ENCODE data around the gene ZWILCH. TPM values are rescaled to one million over a fixed set of nuclear protein-coding genes. Genes with fewer than 3 reads are reported as not detected.
"Not testable (repeated sequence)": the region's sequence is repeated elsewhere in the genome, so short reads cannot be mapped to it uniquely, and the experiment has no call there.

Gene ZWILCH
- polyA plus RNA-seq, 3 donors from 2014 or later: 9.2 to 16.6 (median 12.5) TPM

DNA sequence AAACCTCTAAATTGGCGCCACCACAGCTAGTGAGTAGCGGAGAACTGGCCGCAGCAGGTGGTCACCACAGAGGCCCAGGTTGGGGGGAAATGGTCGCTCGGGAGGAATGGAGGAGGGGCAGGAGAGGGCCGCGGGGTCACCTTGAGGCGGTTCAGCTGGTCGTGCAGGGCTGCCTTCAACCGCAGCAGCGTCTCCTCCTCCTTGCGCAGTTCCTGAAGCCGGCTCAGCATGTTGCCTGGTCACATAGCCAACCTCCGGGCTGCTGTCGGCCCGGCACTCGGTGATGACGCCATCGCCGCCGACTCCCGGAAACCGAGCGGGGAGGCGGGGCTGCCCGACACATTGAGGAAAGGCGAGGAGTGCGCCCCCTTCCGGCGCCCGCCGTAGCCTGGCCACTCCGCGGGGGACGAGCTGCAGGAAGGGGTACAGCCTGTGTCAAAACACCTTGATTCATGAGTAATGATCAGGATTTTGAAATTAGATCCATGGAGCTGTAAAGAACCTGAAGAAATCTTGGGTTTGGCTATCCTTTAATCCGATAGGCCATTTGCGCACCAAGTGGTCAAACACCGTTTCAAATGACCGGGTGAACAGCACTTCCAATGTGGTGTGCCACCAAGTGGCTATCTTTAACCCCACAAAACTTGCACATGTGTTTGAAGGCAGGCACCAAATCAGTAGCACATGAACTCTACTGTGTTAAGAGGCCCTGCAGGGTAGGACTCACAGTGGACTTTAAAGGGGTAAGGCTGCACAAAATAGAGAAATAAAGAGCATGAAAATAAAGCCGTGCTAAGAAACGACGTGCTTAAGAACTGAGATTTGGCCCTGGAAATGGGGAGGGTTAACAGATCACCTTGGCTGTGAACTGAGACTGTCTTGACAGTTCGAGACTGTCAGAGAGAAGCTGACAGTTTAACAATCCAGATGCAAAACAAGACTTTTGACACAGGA is 7.3 kb upstream of the ZWILCH start, which contains the start of gene SNAPC5:
Gene SNAPC5, minus strand, starts transcription at position 261 of the 954 bp plus-strand sequence. Its CDS starts 31 bp downstream, at position 230.
- H3K36me3 Mint-ChIP-seq: peaks cover 22 to 58% (median 29%) of the 10 kb centered on the region in 3 donors
- peaks cover 34 to 51% of the 10 kb centered on the region in 2 donors for H3K4me1 Mint-ChIP-seq
- DNase-seq: peak; percentile 96 to 97 (median 97)
- peak within 1 kb of the TSS; percentile 91 to 97 (median 95) for H3K4me3 Mint-ChIP-seq
- peaks cover 8 to 18% (median 9%) of the 10 kb centered on the region in 3 donors for H3K27me3 Mint-ChIP-seq (ENCODE audit: low read depth in 3 of 3)
- no peaks in the 10 kb centered on the region for H3K9me3 Mint-ChIP-seq
- H3K27ac Mint-ChIP-seq: peak within 1 kb of the TSS; percentile 96 to 98 (median 97)

- Mint-ChIP-seq H3K27ac (peak overlapping the region; percentile 96 to 98 (median 97)), H3K4me1 (peaks cover 43 to 60% of the 10 kb centered on the region in 2 donors), H3K27me3 (ENCODE audit: low read depth in 3 of 3) (peaks cover 9 to 19% (median 9%) of the 10 kb centered on the region in 3 donors), H3K4me3 (peak overlapping the region in 2 of 5 donors; percentile 34 to 95), H3K36me3 (peaks cover 22 to 55% (median 28%) of the 10 kb centered on the region in 3 donors), H3K9me3 (no peaks in the 10 kb centered on the region)
- DNase-seq: peak; percentile 16 to 56 (median 34)
Observed at GRCh38 chr15:66498501-66499386, 6.4 kb upstream of the ZWILCH start.

DNA sequence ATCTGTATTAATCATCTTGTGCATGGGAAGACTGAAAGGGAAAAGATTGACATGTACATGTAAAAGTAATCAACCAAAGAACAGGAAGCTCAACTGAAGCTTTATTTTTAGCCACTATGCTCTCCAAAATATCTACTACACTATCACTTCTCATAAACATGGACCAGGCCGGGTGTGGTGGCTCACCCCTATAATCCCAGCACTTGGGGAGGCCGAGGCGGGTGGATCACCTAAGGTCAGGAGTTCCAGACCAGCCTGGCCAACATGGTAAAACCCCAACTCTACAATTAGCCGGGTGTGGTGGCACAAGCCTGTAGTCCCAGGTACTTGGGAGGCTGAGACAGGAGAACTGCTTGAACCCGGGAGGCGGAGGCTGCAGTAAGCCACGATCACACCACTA is 4.8 kb upstream of the ZWILCH start:
- DNase-seq, H3K4me3 Mint-ChIP-seq, H3K9me3 Mint-ChIP-seq: not testable (repeated sequence)
- H3K27ac Mint-ChIP-seq: peak overlapping the region in 5 of 6 donors; percentile 3 to 50 (median 8)
- H3K4me1 Mint-ChIP-seq: peaks cover 54 to 65% of the 10 kb centered on the region in 2 donors
- H3K36me3 Mint-ChIP-seq: peaks cover 14 to 45% (median 20%) of the 10 kb centered on the region in 3 donors
- H3K27me3 Mint-ChIP-seq (ENCODE audit: low read depth in 3 of 3): peaks cover 18 to 26% (median 19%) of the 10 kb centered on the region in 3 donors

GRCh38 chr15:66502491-66502890 is 2.6 kb upstream of the ZWILCH start:
- Mint-ChIP-seq H3K4me3 (peak overlapping the region in 2 of 5 donors; percentile 96 to 100), H3K27ac (peak overlapping the region in 5 of 6 donors; percentile 42 to 97 (median 45)), H3K27me3 (ENCODE audit: low read depth in 3 of 3) (peaks cover 15 to 21% (median 16%) of the 10 kb centered on the region in 3 donors), H3K36me3 (peaks cover 14 to 45% (median 20%) of the 10 kb centered on the region in 3 donors), H3K9me3 (no peaks in the 10 kb centered on the region), H3K4me1 (peaks cover 49 to 67% of the 10 kb centered on the region in 2 donors)
- no peak for DNase-seq

DNA sequence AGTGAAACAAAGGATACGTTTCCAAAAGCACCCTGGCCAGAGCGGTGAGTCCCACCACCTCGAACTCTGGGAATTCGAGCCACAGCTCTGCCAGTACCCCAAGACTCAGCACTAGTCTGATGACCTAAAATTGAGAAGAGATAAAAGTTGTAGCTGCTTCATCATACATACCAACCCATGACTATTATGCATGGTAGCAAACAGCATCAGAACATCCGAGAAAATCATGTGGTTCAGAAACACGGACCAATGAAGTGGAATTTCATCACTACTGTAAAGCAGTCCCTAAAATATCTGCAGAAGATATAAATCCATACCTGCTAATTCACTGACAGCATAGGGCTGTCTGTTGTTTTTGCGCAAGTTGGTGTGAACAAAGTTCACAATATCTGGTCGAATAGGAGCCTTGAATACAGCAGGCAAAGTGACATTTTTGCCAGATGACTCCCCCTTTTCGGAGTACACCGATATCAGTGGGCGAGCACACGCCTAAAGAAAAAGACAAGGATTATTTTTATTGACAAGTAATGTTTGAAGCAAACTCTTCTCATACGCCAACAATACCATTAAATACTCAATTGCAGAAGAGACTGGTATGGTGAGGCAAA is 2.0 kb upstream of the ZWILCH start:
- DNase-seq, H3K9me3 Mint-ChIP-seq: not testable (repeated sequence)
- Mint-ChIP-seq H3K4me3 (peak overlapping the region; percentile 96 to 100 (median 99)), H3K4me1 (peaks cover 43 to 60% of the 10 kb centered on the region in 2 donors), H3K36me3 (peaks cover 14 to 40% (median 18%) of the 10 kb centered on the region in 3 donors), H3K27ac (peak overlapping the region; percentile 42 to 99 (median 97)), H3K27me3 (ENCODE audit: low read depth in 3 of 3) (peaks cover 12 to 14% (median 14%) of the 10 kb centered on the region in 3 donors)

GRCh38 chr15:66503780-66504562 is 1.2 kb upstream of the ZWILCH start:
- H3K36me3 Mint-ChIP-seq: peaks cover 14 to 38% (median 16%) of the 10 kb centered on the region in 3 donors
- H3K4me1 Mint-ChIP-seq: peaks cover 41 to 57% of the 10 kb centered on the region in 2 donors
- H3K9me3 Mint-ChIP-seq: no peaks in the 10 kb centered on the region

DNA sequence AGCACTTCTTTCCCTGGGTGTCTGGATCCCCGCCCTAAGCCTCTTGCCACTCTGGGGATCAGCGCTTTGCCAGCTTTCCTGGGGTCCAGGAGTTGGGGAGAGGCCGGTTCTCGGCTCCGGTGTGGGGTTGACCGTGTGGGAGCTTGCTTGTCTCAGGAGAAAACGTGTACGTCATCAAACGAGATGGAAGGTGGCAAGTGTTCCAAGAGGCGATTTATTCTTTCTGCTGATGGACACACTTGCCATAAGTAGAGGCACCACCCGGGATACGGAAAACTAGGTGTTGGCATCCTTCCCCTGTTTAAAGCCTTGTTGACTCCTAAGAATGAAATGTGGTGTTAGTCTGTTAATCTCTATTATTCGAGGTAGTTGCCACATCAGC is 295 bp downstream of the ZWILCH start:
- no peak for DNase-seq
- Mint-ChIP-seq H3K27me3 (ENCODE audit: low read depth in 3 of 3) (peaks cover 10 to 14% (median 12%) of the 10 kb centered on the region in 3 donors), H3K4me1 (peaks cover 36 to 52% of the 10 kb centered on the region in 2 donors), H3K9me3 (no peaks in the 10 kb centered on the region), H3K27ac (peak overlapping the region; percentile 97 to 100 (median 98)), H3K4me3 (peak overlapping the region; percentile 96 to 100 (median 99)), H3K36me3 (peaks cover 4 to 24% (median 8%) of the 10 kb centered on the region in 3 donors)

More at GRCh38 chr15:66503780-66504562, 1.2 kb upstream of the ZWILCH start:
- peaks cover 12 to 14% (median 13%) of the 10 kb centered on the region in 3 donors for H3K27me3 Mint-ChIP-seq (ENCODE audit: low read depth in 3 of 3)
- H3K27ac Mint-ChIP-seq: peak overlapping the region; percentile 97 to 100 (median 98)
- no peak for DNase-seq
- H3K4me3 Mint-ChIP-seq: peak overlapping the region; percentile 96 to 100 (median 99)

DNA sequence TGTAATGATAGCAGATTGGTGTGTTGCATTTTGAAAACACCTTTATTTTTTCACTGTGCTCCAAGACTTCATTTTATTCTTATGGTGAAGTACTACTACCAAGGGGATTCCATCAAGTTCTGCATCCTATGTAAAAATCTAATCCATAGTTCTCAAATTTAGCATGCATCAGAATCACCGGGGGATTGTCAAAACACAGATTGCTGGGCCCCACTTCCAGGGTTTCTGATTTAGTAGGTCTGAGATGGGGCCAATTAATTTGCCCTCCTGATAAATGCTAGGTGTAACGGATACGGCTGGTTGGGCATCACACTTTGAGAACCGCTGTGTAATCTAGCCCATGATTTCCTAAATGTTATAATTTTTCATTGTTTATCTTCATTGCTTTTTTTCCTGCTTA is 692 bp downstream of the ZWILCH start:
- DNase-seq: no peak
- Mint-ChIP-seq H3K27me3 (ENCODE audit: low read depth in 3 of 3) (peaks cover 10 to 14% (median 12%) of the 10 kb centered on the region in 3 donors), H3K4me3 (peak overlapping the region; percentile 96 to 100 (median 99)), H3K9me3 (no peaks in the 10 kb centered on the region), H3K36me3 (peaks cover 3 to 20% (median 4%) of the 10 kb centered on the region in 3 donors), H3K27ac (peak overlapping the region; percentile 97 to 100 (median 98)), H3K4me1 (peaks cover 36 to 51% of the 10 kb centered on the region in 2 donors)

DNA sequence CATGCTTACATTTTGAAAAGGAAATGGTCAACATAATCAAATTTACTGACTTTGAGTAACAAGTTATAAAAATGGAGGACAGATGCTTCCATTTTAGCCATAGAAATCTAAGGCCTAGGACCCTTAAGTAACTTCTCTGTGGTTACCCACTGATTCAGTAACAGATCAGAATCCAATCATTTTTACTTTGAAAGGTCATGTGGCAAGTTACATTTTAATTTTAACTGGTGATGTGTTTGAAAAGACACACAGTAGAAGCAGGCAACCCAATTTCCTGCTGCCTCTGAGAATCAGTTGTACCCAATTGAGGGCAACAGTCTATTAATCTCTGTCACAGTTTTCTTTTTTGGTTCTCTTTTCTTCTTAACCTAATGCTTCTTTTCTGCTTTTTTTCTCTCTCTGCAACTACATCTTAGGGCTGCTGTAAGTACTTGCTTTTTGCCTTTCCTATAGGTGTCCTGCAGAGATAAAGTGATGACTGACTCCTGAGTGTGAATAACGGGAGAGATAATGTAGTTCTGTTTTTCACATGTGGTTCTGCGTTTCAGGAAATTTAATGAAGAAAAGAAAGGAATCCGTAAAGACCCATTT is 3.3 kb downstream of the ZWILCH start:
- DNase-seq: no peak
- Mint-ChIP-seq H3K36me3 (no peaks in the 10 kb centered on the region), H3K27me3 (ENCODE audit: low read depth in 3 of 3) (peaks cover 10 to 12% (median 11%) of the 10 kb centered on the region in 3 donors), H3K9me3 (no peaks in the 10 kb centered on the region), H3K4me1 (peaks cover 25 to 33% of the 10 kb centered on the region in 2 donors), H3K27ac (no peak overlapping the region), H3K4me3 (no peak overlapping the region)

DNA sequence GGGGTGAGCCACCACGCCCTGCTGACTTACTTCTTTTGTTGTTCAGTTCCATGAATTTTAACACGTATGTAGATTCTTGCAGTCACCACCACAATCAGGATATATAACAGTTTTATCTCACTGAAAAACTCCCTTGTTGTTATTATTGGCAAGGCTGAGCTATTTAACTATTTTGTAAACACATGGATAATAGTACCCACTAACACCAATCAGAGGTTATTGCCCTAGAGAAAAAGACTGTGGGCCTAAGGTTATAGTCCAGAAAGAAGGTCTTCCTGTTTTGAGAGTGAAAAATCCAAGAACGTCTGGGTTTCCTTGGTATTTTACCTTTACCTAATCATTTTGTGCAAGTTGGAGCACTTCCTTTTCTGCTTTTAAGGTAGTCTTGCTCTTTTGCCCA is 9.5 kb downstream of the ZWILCH start:
- H3K4me3 Mint-ChIP-seq: no peak overlapping the region
- DNase-seq: no peak
- no peaks in the 10 kb centered on the region for H3K27me3 Mint-ChIP-seq (ENCODE audit: low read depth in 3 of 3)
- no peaks in the 10 kb centered on the region for H3K4me1 Mint-ChIP-seq
- no peak overlapping the region for H3K27ac Mint-ChIP-seq
- H3K9me3 Mint-ChIP-seq: no peaks in the 10 kb centered on the region
- H3K36me3 Mint-ChIP-seq: peaks cover 12 to 21% (median 20%) of the 10 kb centered on the region in 3 donors

- Mint-ChIP-seq H3K27me3 (ENCODE audit: low read depth in 3 of 3) (no peaks in the 10 kb centered on the region), H3K4me1 (no peaks in the 10 kb centered on the region), H3K9me3 (no peaks in the 10 kb centered on the region), H3K36me3 (peaks cover 12 to 22% (median 20%) of the 10 kb centered on the region in 3 donors), H3K27ac (peak overlapping the region in 1 of 6 donors; percentile 64), H3K4me3 (no peak overlapping the region)
- DNase-seq: no peak
Observed at GRCh38 chr15:66515901-66516322, 10.8 kb downstream of the ZWILCH start.

GRCh38 chr15:66523926-66524325 is 18.8 kb downstream of the ZWILCH start:
- DNase-seq: no peak
- Mint-ChIP-seq H3K27ac (no peak overlapping the region), H3K9me3 (no peaks in the 10 kb centered on the region), H3K4me3 (no peak overlapping the region), H3K27me3 (ENCODE audit: low read depth in 3 of 3) (no peaks in the 10 kb centered on the region), H3K4me1 (no peaks in the 10 kb centered on the region), H3K36me3 (peaks cover 8 to 28% (median 20%) of the 10 kb centered on the region in 3 donors)
